ENCODE data around the gene VPS26C. TPM values are rescaled to one million over a fixed set of nuclear protein-coding genes. Genes with fewer than 3 reads are reported as not detected.
"Not testable (repeated sequence)": the region's sequence is repeated elsewhere in the genome, so short reads cannot be mapped to it uniquely, and the experiment has no call there.

VPS26C gene
- polyA plus RNA-seq, 4 donors: 30.2 to 47.9 (median 41.8) TPM

GRCh38 chr21:37231671-37232070, 35.5 kb downstream of the VPS26C start:
- no peak for DNase-seq (ENCODE audit: low read depth in 4 of 4, low spot score in 3 of 4)

GRCh38 chr21:37231249-37231645, 35.9 kb downstream of the VPS26C start:
- no peak for DNase-seq (ENCODE audit: low read depth in 4 of 4, low spot score in 3 of 4)

- no peak for DNase-seq (ENCODE audit: low read depth in 4 of 4, low spot score in 3 of 4)
Measured at GRCh38 chr21:37230632-37231248, 36.4 kb downstream of the VPS26C start.

- DNase-seq (ENCODE audit: low read depth in 4 of 4, low spot score in 3 of 4): no peak
Measured at GRCh38 chr21:37228003-37228400, 39.1 kb downstream of the VPS26C start.

- no peak for DNase-seq (ENCODE audit: low read depth in 4 of 4, low spot score in 3 of 4)
Measured at GRCh38 chr21:37227071-37228002, 39.8 kb downstream of the VPS26C start.

GRCh38 chr21:37226041-37226920, 40.9 kb downstream of the VPS26C start:
- DNase-seq (ENCODE audit: low read depth in 4 of 4, low spot score in 3 of 4): no peak

GRCh38 chr21:37224861-37225839, 42.0 kb downstream of the VPS26C start:
- no peak for DNase-seq (ENCODE audit: low read depth in 4 of 4, low spot score in 3 of 4)

GRCh38 chr21:37223804-37224345, 43.3 kb downstream of the VPS26C start:
- no peak for DNase-seq (ENCODE audit: low read depth in 4 of 4, low spot score in 3 of 4)

GRCh38 chr21:37222248-37222647, 44.9 kb downstream of the VPS26C start:
- DNase-seq (ENCODE audit: low read depth in 4 of 4, low spot score in 3 of 4): not testable (repeated sequence)

GRCh38 chr21:37220981-37221664, 46.0 kb downstream of the VPS26C start:
- peak; percentile 70 to 79 (median 73) for DNase-seq (ENCODE audit: low read depth in 4 of 4, low spot score in 3 of 4)

GRCh38 chr21:37220433-37220980, 46.6 kb downstream of the VPS26C start:
- DNase-seq (ENCODE audit: low read depth in 4 of 4, low spot score in 3 of 4): peak in 2 of 4 donors; percentile 17 to 39

- DNase-seq (ENCODE audit: low read depth in 4 of 4, low spot score in 3 of 4): no peak
Measured at GRCh38 chr21:37219761-37220432, 47.2 kb downstream of the VPS26C start.

- DNase-seq (ENCODE audit: low read depth in 4 of 4, low spot score in 3 of 4): no peak
Measured at GRCh38 chr21:37214952-37215351, 52.2 kb downstream of the VPS26C start.

GRCh38 chr21:37210799-37211198, 56.3 kb downstream of the VPS26C start:
- no peak for DNase-seq (ENCODE audit: low read depth in 4 of 4, low spot score in 3 of 4)

- DNase-seq (ENCODE audit: low read depth in 4 of 4, low spot score in 3 of 4): no peak
Measured at GRCh38 chr21:37210130-37210529, 57.0 kb downstream of the VPS26C start.

- DNase-seq (ENCODE audit: low read depth in 4 of 4, low spot score in 3 of 4): peak in 2 of 4 donors; percentile 44 to 60
Measured at GRCh38 chr21:37208741-37209225, 58.4 kb downstream of the VPS26C start.

- DNase-seq (ENCODE audit: low read depth in 4 of 4, low spot score in 3 of 4): peak in 1 of 4 donors; percentile 11
Measured at GRCh38 chr21:37208056-37208721, 58.9 kb downstream of the VPS26C start.
